ENCODE data around the gene CCNJL.
"Not testable (repeated sequence)": the region's sequence is repeated elsewhere in the genome, so short reads cannot be mapped to it uniquely, and the experiment has no call there.

The CCNJL gene

GRCh38 chr5:160260881-160261815 is 51.2 kb downstream of the CCNJL start:
- no peak for DNase-seq (ENCODE audit: low read depth)

GRCh38 chr5:160260006-160260775 is 52.2 kb downstream of the CCNJL start:
- no peak for DNase-seq (ENCODE audit: low read depth)

GRCh38 chr5:160259341-160259740 is 53.0 kb downstream of the CCNJL start:
- DNase-seq (ENCODE audit: low read depth) = no peak

GRCh38 chr5:160254706-160255105 is 57.7 kb downstream of the CCNJL start:
- no peak for DNase-seq (ENCODE audit: low read depth)

GRCh38 chr5:160253441-160253840 is 58.9 kb downstream of the CCNJL start:
- no peak for DNase-seq (ENCODE audit: low read depth)

GRCh38 chr5:160252916-160253315 is 59.4 kb downstream of the CCNJL start:
- no peak for DNase-seq (ENCODE audit: low read depth)

GRCh38 chr5:160251406-160252155 is 60.8 kb downstream of the CCNJL start:
- no peak for DNase-seq (ENCODE audit: low read depth)

- no peak for DNase-seq (ENCODE audit: low read depth)
These were observed 61.5 kb downstream of the CCNJL start for GRCh38 chr5:160250826-160251225.

- no peak for DNase-seq (ENCODE audit: low read depth)
These were observed 62.1 kb downstream of the CCNJL start for GRCh38 chr5:160250226-160250625.

GRCh38 chr5:160249570-160249969 is 62.8 kb downstream of the CCNJL start:
- DNase-seq (ENCODE audit: low read depth) = not testable (repeated sequence)

- no peak for DNase-seq (ENCODE audit: low read depth)
These were observed 66.8 kb downstream of the CCNJL start for GRCh38 chr5:160245506-160246086.

- DNase-seq (ENCODE audit: low read depth) = no peak
These were observed 70.2 kb downstream of the CCNJL start for GRCh38 chr5:160242145-160242544.

- DNase-seq (ENCODE audit: low read depth) = no peak
These were observed 72.0 kb downstream of the CCNJL start for GRCh38 chr5:160240350-160240749.

GRCh38 chr5:160237571-160238093 is 74.7 kb downstream of the CCNJL start:
- DNase-seq (ENCODE audit: low read depth) = no peak

GRCh38 chr5:160235731-160236130 is 76.6 kb downstream of the CCNJL start:
- DNase-seq (ENCODE audit: low read depth) = no peak

- no peak for DNase-seq (ENCODE audit: low read depth)
These were observed 79.1 kb downstream of the CCNJL start for GRCh38 chr5:160233215-160233614.

GRCh38 chr5:160231783-160232342 is 80.5 kb downstream of the CCNJL start:
- no peak for DNase-seq (ENCODE audit: low read depth)

- DNase-seq (ENCODE audit: low read depth) = peak; percentile 3
These were observed 81.5 kb downstream of the CCNJL start for GRCh38 chr5:160230686-160231527.

GRCh38 chr5:160229190-160229742 is 83.1 kb downstream of the CCNJL start, which contains the start of gene FABP6:
Gene FABP6, plus strand, starts transcription at chr5:160229506. Its CDS starts 52 bp downstream, at chr5:160229558.
- no peak for DNase-seq (ENCODE audit: low read depth)

- no peak for DNase-seq (ENCODE audit: low read depth)
These were observed 85.4 kb downstream of the CCNJL start for GRCh38 chr5:160227012-160227411.

Data from GM04503 (cell line).